ENCODE data around the gene SULT1C3.

DNA sequence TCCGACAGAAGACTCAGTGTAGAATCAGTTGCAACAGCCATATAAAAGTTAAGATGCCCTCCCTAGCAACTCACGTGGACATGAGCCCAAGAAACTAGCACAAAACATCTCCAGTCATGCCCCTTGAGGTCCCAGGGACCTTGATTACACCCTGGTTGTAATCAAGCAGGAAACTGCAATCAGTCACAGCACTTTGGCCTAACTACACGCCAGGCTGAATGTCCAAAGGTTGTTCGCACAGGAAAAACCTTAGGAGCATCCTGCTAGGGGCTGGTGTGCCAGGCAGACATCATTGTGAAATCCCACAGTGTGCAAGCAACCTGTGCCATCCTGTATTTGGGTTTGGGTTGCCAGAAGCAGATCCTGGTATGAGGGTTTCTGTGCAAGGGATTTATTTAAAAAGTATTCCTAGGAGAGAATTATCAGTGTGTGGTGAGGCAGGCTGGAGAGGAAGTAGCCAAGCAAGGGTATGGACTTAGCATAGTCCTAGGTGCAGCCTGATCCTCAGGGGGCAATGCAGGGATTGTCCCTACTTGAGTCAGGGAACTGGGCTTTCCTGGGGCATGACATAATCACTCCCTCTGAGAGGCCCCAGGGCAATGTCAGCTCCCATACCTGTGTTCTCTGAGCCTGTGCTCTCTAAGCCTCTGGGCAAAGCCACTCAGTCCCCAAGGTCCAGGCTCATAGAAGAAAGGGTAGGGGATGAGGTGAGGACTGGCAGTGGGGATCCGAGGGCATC, 31.2 kb downstream of the SULT1C3 start:
- TF ChIP-seq, protein P1, sequence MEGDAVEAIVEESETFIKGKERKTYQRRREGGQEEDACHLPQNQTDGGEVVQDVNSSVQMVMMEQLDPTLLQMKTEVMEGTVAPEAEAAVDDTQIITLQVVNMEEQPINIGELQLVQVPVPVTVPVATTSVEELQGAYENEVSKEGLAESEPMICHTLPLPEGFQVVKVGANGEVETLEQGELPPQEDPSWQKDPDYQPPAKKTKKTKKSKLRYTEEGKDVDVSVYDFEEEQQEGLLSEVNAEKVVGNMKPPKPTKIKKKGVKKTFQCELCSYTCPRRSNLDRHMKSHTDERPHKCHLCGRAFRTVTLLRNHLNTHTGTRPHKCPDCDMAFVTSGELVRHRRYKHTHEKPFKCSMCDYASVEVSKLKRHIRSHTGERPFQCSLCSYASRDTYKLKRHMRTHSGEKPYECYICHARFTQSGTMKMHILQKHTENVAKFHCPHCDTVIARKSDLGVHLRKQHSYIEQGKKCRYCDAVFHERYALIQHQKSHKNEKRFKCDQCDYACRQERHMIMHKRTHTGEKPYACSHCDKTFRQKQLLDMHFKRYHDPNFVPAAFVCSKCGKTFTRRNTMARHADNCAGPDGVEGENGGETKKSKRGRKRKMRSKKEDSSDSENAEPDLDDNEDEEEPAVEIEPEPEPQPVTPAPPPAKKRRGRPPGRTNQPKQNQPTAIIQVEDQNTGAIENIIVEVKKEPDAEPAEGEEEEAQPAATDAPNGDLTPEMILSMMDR (conservative IDR thresholded peaks at IDR 0.05; ENCODE audit: low read depth, low read length), result no peak
- TF ChIP-seq EZH2 (IDR thresholded peaks at IDR 0.05; ENCODE audit: borderline replicate concordance, low read depth, low read length, poor library complexity, severe bottlenecking), result no peak
